HepG2 (cell line): ENCODE data around the gene DPP6. TPM values are rescaled to one million over a fixed set of nuclear protein-coding genes. Genes with fewer than 3 reads are reported as not detected.
A peak's percentile ranks its signal among the peaks of the same experiment; 100 is the strongest.

Experiments
- ATAC-seq: fragments of 200-7000 bp; cut with Tn5 transposase; 3 replicates; pipeline ENCODE4 v1.9.1; 2020; ENCODE audit warnings: mild to moderate bottlenecking, moderate library complexity
- BruUV-seq: library from RNA; stranded (reverse); fragments of 400-500 nt; replicated peaks from 2 replicates; lab custom pipeline; 2021; lab: Mats Ljungman, UMichigan
- CTCF ChIA-PET: fragments of 300-600 bp; formaldehyde crosslinking; extraction: SDS; loops from one replicate; lab custom pipeline; 2021; ENCODE audit warnings: low total read pairs, inconsistent platforms, low intra/inter-chr PET ratio; lab: Yijun Ruan, JAX
- POLR2A ChIA-PET: fragments of 350-600 bp; sonication (Branson Sonifier 250); formaldehyde crosslinking; loops from one replicate; lab custom pipeline; 2020; ENCODE audit warnings: antibody characterized with exemption, inconsistent platforms; lab: Yijun Ruan, JAX
- DNase-seq: peaks from one replicate; pipeline ENCODE4 v3.0.0-alpha.2; 2015; ENCODE audit warnings: low spot score
- FAIRE-seq: peaks from 3 replicates; lab custom pipeline; 2011; peaks lifted over from hg19 to GRCh38; lab: Jason Lieb, UNC
- H2AFZ ChIP-seq: one replicate; pipeline ENCODE4 v1.6.1; 2011; ENCODE audit warnings: low read length, inconsistent platforms
- H3K27ac ChIP-seq: fragments of 300-600 bp; 3 replicates; pipeline ENCODE4 v1.8.0; 2011; ENCODE audit warnings: mixed run types, mild to moderate bottlenecking, mixed read lengths, low read length, inconsistent platforms; ENCODE audit not compliant: insufficient read depth; ENCODE audit errors: extremely low read length
- H3K27me3 ChIP-seq, 2 experiments: fragments of 200-600 bp in 1 of 2; 2 replicates in 1 of 2; 3 replicates in 1 of 2; pipeline versions ENCODE4 v1.6.0 to v1.8.0; 2011; ENCODE audit warnings: low read length in 2 of 2, mild to moderate bottlenecking in 2 of 2, moderate library complexity in 2 of 2, inconsistent platforms in 1 of 2; ENCODE audit not compliant: insufficient read depth in 2 of 2, control insufficient read depth in 1 of 2
- H3K36me3 ChIP-seq, 2 experiments: fragments of 200-600 bp in 1 of 2; replicated peaks in 1 of 2; 2 replicates in 1 of 2; 3 replicates in 1 of 2; pipeline versions ENCODE4 v1.5.1 to v1.8.0; 2011; ENCODE audit warnings: low read length in 2 of 2, inconsistent platforms in 1 of 2; ENCODE audit not compliant: insufficient read depth in 2 of 2, control insufficient read depth in 1 of 2
- H3K4me1 ChIP-seq: 2 replicates; pipeline ENCODE4 v1.5.1; 2012; ENCODE audit warnings: low read length, inconsistent platforms; ENCODE audit not compliant: insufficient read depth
- H3K4me2 ChIP-seq: 2 replicates; pipeline ENCODE4 v1.6.0; 2011; ENCODE audit warnings: low read depth, low read length, inconsistent platforms
- H3K4me3 ChIP-seq, 3 experiments: fragments of 200-600 bp in 1 of 3; sonication (generic), shearing (Covaris generic) in 1 of 3; replicated peaks in 1 of 3; 2 replicates each; pipeline ENCODE4 v1.5.1; 2011 to 2016; ENCODE audit warnings: low read length in 3 of 3, inconsistent platforms in 2 of 3, low read depth in 2 of 3, mild to moderate bottlenecking in 2 of 3, control low read depth in 1 of 3, mixed read lengths in 1 of 3; ENCODE audit not compliant: insufficient read depth in 1 of 3
- H3K79me2 ChIP-seq: one replicate; pipeline ENCODE4 v1.6.1; 2011; ENCODE audit warnings: low read length, inconsistent platforms; ENCODE audit not compliant: insufficient read depth
- H3K9ac ChIP-seq: 2 replicates; pipeline ENCODE4 v1.6.0; 2011; ENCODE audit warnings: mild to moderate bottlenecking, low read depth, low read length, inconsistent platforms; ENCODE audit not compliant: insufficient read depth
- H3K9me3 ChIP-seq: 2 replicates; pipeline ENCODE4 v1.5.1; 2012; ENCODE audit warnings: mild to moderate bottlenecking, low read length
- H4K20me1 ChIP-seq: 2 replicates; pipeline ENCODE4 v1.6.0; 2011; ENCODE audit warnings: inconsistent platforms, mild to moderate bottlenecking, low read length, moderate library complexity; ENCODE audit not compliant: insufficient read depth
- GATAD2A ChIP-seq: IDR thresholded peaks from 2 replicates; pipeline ENCODE4 v1.6.1; 2016
- MAFG ChIP-seq: sonication (generic); formaldehyde crosslinking; IDR thresholded peaks from 2 replicates; pipeline ENCODE4 v1.5.1; 2020; ENCODE audit warnings: mild to moderate bottlenecking, missing genetic modification reagents
- MTF1 ChIP-seq: sonication (generic); formaldehyde crosslinking; IDR thresholded peaks from 2 replicates; pipeline ENCODE4 v1.5.0; 2020; ENCODE audit warnings: missing genetic modification reagents
- MYNN ChIP-seq: sonication (generic); formaldehyde crosslinking; IDR thresholded peaks from 2 replicates; pipeline ENCODE4 v1.4.0; 2020; ENCODE audit warnings: mild to moderate bottlenecking, low read depth, missing genetic modification reagents
- NBN ChIP-seq: fragments of 450-650 bp; conservative IDR thresholded peaks from 2 replicates; pipeline ENCODE4 v1.6.1; 2017
- NFATC3 ChIP-seq: sonication (generic); formaldehyde crosslinking; IDR thresholded peaks from 2 replicates; pipeline ENCODE4 v1.5.1; 2020; ENCODE audit warnings: mild to moderate bottlenecking, missing genetic modification reagents
- POLR2A ChIP-seq, 2 experiments: IDR thresholded peaks; 2 replicates each; pipeline ENCODE4 v1.6.1; 2011; ENCODE audit warnings: low read depth in 2 of 2, low read length in 2 of 2, mild to moderate bottlenecking in 1 of 2, moderate library complexity in 1 of 2; ENCODE audit not compliant: insufficient read depth in 1 of 2
- SUZ12 ChIP-seq: fragments of 150-350 bp; IDR thresholded peaks from 2 replicates; pipeline ENCODE4 v1.6.1; 2014; ENCODE audit warnings: low read depth, low read length
- TCF7 ChIP-seq: sonication (generic); IDR thresholded peaks from 2 replicates; pipeline ENCODE4 v1.6.1; 2016; ENCODE audit warnings: antibody characterized with exemption, low read depth
- ZNF703 ChIP-seq: sonication (generic); formaldehyde crosslinking; IDR thresholded peaks from 2 replicates; pipeline ENCODE4 v1.5.1; 2020; ENCODE audit warnings: missing genetic modification reagents, mild to moderate bottlenecking, moderate library complexity, borderline replicate concordance
- ZNF713 ChIP-seq: sonication (generic); formaldehyde crosslinking; IDR thresholded peaks from 2 replicates; pipeline ENCODE4 v1.4.0; 2020; ENCODE audit warnings: mild to moderate bottlenecking, missing genetic modification reagents
- ZNF883 ChIP-seq: sonication (generic); formaldehyde crosslinking; IDR thresholded peaks from 2 replicates; pipeline ENCODE4 v1.5.1; 2020; ENCODE audit warnings: mild to moderate bottlenecking, missing genetic modification reagents; ENCODE audit errors: not compliant biosample characterization
- WGBS: methylation state at CpG from one replicate; pipeline ENCODE4 v1.1.6; 2017; ENCODE audit warnings: low lambda C conversion rate; 5-methylcytosine and 5-hydroxymethylcytosine counted together
- in situ Hi-C: cut with HindIII; loops from 2 replicates; pipeline ENCODE4 v1.10.0; 2017; ENCODE audit warnings: low pct_unique_long_range_greater_than_20kb; ENCODE audit not compliant: extremely low pct_ligation_motif_present
- intact Hi-C: fragments of 100-400 bp; cut with micrococcal nuclease; formaldehyde crosslinking; loops from one replicate; pipeline ENCODE4 v1.10.0; 2022; ENCODE audit not compliant: unreplicated experiment
- polyA plus RNA-seq, 8 experiments: library from polyadenylated mRNA; depleted of rRNA in 3 of 8; stranded (reverse) in 7 of 8; unstranded in 1 of 8; fragments of >200 nt; fragmentation: Illumina TruSeq in 4 of 8; extraction: Trizol in 4 of 8; gene quantifications; 2 replicates each; pipeline versions ENCODE4 v1.2.1 to v1.2.3, GENCODE V29; 2011 to 2016; ENCODE audit warnings: low read depth in 4 of 8, missing spikeins in 1 of 8, mixed read lengths in 1 of 8; ENCODE audit not compliant: insufficient read depth in 1 of 8
- total RNA-seq, 5 experiments: library from RNA; depleted of rRNA; stranded (reverse); fragments of >200 nt; fragmentation: Illumina TruSeq; extraction: Trizol; gene quantifications; 2 replicates each; pipeline ENCODE4 v1.2.3, GENCODE V29; 2016; ENCODE audit warnings: low read depth in 1 of 5
- TF ChIP-seq, protein P1 (sequence below): sonication (generic); formaldehyde crosslinking; IDR thresholded peaks from 2 replicates; pipeline ENCODE4 v1.5.1; 2020; ENCODE audit warnings: missing genetic modification reagents, mild to moderate bottlenecking, borderline replicate concordance
- TF ChIP-seq, protein P2 (sequence below): sonication (generic); formaldehyde crosslinking; IDR thresholded peaks from 2 replicates; pipeline ENCODE4 v1.8.0; 2023; ENCODE audit warnings: mild to moderate bottlenecking, missing genetic modification reagents
- TF ChIP-seq, protein P3 (sequence below): sonication (generic); formaldehyde crosslinking; IDR thresholded peaks from 2 replicates; pipeline ENCODE4 v1.5.1; 2020; ENCODE audit warnings: missing genetic modification reagents, mild to moderate bottlenecking, borderline replicate concordance

The DPP6 gene
- total and polyA plus RNA-seq, 2 of the 13 experiments (the other 11 are each of a cell fraction or from before 2014, with no cell fraction given): not detected

DNA sequence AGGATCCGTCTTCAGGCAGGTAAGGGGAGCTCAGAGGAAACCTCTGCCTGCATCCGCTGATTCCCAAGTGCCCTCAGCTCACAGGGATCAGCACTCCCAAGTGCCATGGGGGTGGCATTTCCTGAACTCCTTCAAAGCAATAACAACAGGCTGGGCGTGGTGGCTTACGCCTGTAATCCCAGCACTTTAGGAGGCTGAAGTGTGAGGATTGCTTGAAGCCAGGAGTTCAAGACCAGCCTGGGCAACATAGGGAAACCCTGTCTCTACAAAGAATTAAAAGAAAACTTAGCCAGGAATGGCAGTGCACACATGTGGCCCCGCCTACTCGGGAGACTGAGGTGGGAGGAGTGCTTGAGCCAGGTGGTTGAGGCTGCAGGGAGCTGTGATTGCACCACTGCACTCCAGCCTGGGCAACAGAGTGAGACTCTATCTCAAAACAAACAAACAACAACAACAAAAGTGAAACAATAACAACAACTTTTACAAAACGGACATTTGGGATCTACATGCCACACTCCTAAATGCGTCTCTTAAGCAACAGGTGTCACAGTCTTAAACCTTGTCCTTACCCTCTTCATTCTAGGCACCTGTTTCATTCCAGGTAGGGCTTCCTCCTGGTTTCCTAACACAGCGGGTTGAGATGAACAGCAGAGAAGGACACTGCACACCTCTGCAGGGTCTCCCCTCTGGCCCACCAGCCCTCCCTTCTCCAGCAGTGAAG lies 877.0 kb downstream of the DPP6 start:
- intact Hi-C loops: loop anchor here (5.0 kb wide), 1 partner anchor 263 kb away; no protein-coding TSS in a partner anchor
- H3K36me3 ChIP-seq: no peaks in the 10 kb centered on the region; a peak in 1 of 5 replicates
- WGBS: 48% methylated on average over 7 of the region's 9 CpGs
- in situ Hi-C loops: loop anchor here (5.0 kb wide), 1 partner anchor 428 kb away; no protein-coding TSS in a partner anchor
- H3K4me3 ChIP-seq: peak overlapping the region; percentile 64 to 80 (median 75)
- BruUV-seq: no TSS peak
- H3K4me1 ChIP-seq: peaks cover 9% of the 10 kb centered on the region
- ATAC-seq (peak; percentile 66), DNase-seq (no peak), FAIRE-seq (no peak)
- POLR2A ChIA-PET: interaction anchor here (1.3 kb wide), 1 partner anchor 15 kb away, joined by 6 read pairs; no protein-coding TSS in a partner anchor
- no peaks in the 10 kb centered on the region for H3K79me2 ChIP-seq
- H2AFZ ChIP-seq: peak overlapping the region; percentile 98
- peak overlapping the region; percentile 87 for H3K4me2 ChIP-seq
- CTCF ChIA-PET: no interaction called here
- H3K27me3 ChIP-seq: no peaks in the 10 kb centered on the region; a peak in 1 of 5 replicates
- H3K27ac ChIP-seq: peak overlapping the region; percentile 68
- H3K9me3 ChIP-seq: peaks cover 17% of the 10 kb centered on the region
- no peaks in the 10 kb centered on the region for H4K20me1 ChIP-seq
- H3K9ac ChIP-seq: peak overlapping the region; percentile 69
- TF ChIP-seq GATAD2A: no peak
- no peak for TF ChIP-seq ZNF713 (CRISPR knock-in tag)
- TF ChIP-seq ZNF883: no peak
- TF ChIP-seq, protein P1, sequence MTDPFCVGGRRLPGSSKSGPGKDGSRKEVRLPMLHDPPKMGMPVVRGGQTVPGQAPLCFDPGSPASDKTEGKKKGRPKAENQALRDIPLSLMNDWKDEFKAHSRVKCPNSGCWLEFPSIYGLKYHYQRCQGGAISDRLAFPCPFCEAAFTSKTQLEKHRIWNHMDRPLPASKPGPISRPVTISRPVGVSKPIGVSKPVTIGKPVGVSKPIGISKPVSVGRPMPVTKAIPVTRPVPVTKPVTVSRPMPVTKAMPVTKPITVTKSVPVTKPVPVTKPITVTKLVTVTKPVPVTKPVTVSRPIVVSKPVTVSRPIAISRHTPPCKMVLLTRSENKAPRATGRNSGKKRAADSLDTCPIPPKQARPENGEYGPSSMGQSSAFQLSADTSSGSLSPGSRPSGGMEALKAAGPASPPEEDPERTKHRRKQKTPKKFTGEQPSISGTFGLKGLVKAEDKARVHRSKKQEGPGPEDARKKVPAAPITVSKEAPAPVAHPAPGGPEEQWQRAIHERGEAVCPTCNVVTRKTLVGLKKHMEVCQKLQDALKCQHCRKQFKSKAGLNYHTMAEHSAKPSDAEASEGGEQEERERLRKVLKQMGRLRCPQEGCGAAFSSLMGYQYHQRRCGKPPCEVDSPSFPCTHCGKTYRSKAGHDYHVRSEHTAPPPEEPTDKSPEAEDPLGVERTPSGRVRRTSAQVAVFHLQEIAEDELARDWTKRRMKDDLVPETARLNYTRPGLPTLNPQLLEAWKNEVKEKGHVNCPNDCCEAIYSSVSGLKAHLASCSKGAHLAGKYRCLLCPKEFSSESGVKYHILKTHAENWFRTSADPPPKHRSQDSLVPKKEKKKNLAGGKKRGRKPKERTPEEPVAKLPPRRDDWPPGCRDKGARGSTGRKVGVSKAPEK: no peak
- no peak for TF ChIP-seq NFATC3
- TF ChIP-seq MYNN (CRISPR knock-in tag): no peak
- no peak for TF ChIP-seq ZNF703 (CRISPR knock-in tag)
- no peak for TF ChIP-seq SUZ12
- no peak for TF ChIP-seq MTF1 (CRISPR knock-in tag)
- TF ChIP-seq, protein P2, sequence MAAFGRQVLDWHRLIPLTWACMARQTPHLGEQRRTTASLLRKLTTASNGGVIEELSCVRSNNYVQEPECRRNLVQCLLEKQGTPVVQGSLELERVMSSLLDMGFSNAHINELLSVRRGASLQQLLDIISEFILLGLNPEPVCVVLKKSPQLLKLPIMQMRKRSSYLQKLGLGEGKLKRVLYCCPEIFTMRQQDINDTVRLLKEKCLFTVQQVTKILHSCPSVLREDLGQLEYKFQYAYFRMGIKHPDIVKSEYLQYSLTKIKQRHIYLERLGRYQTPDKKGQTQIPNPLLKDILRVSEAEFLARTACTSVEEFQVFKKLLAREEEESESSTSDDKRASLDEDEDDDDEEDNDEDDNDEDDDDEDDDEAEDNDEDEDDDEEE (CRISPR knock-in tag): no peak
- TF ChIP-seq MAFG (CRISPR knock-in tag): no peak
- TF ChIP-seq, protein P3, sequence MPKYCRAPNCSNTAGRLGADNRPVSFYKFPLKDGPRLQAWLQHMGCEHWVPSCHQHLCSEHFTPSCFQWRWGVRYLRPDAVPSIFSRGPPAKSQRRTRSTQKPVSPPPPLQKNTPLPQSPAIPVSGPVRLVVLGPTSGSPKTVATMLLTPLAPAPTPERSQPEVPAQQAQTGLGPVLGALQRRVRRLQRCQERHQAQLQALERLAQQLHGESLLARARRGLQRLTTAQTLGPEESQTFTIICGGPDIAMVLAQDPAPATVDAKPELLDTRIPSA: no peak
- no peak for TF ChIP-seq POLR2A (IDR thresholded peaks at IDR 0.05; ENCODE audit: insufficient read depth in 1 of 2, low read depth in 2 of 2, low read length in 2 of 2)
- no peak for TF ChIP-seq TCF7
- no peak for TF ChIP-seq NBN
